Neural cell (in vitro differentiated cells): ENCODE data around the gene CARD19. TPM values are rescaled to one million over a fixed set of nuclear protein-coding genes. Genes with fewer than 3 reads are reported as not detected.

Experiments
- H2AFZ ChIP-seq: fragments of 200-600, 300-800 bp; sonication (generic), shearing (Covaris generic); 2 replicates; pipeline ENCODE4 v1.6.0; 2014; ENCODE audit warnings: low read depth, mild to moderate bottlenecking, antibody characterized with exemption, low read length, moderate library complexity
- H3F3A ChIP-seq: fragments of 200-600 bp; shearing (Covaris generic); 2 replicates; pipeline ENCODE4 v1.6.1; 2016; ENCODE audit warnings: mild to moderate bottlenecking, moderate library complexity, mixed read lengths, antibody characterized with exemption, low read length; ENCODE audit not compliant: insufficient read depth, poor library complexity, severe bottlenecking
- H3K27ac ChIP-seq: fragments of 200-600, 300-800 bp; sonication (generic), shearing (Covaris generic); 2 replicates; pipeline ENCODE4 v1.5.1; 2014; ENCODE audit warnings: mild to moderate bottlenecking, low read length, moderate library complexity
- H3K27me3 ChIP-seq: fragments of 300-800, 200-600 bp; sonication (generic), shearing (Covaris generic); 2 replicates; pipeline ENCODE4 v1.6.0; 2014; ENCODE audit warnings: mild to moderate bottlenecking, low read depth, low read length, moderate library complexity; ENCODE audit not compliant: insufficient read depth
- H3K36me3 ChIP-seq: fragments of 300-800, 200-600 bp; sonication (generic), shearing (Covaris generic); 2 replicates; pipeline ENCODE4 v1.5.1; 2014; ENCODE audit warnings: mild to moderate bottlenecking, antibody characterized with exemption, low read length, moderate library complexity; ENCODE audit not compliant: insufficient read depth
- H3K4me2 ChIP-seq: fragments of 300-800, 200-600 bp; sonication (generic), shearing (Covaris generic); 2 replicates; pipeline ENCODE4 v1.6.0; 2014; ENCODE audit warnings: mild to moderate bottlenecking, low read length
- H3K4me3 ChIP-seq: fragments of 300-800, 200-600 bp; sonication (generic), shearing (Covaris generic); 2 replicates; pipeline ENCODE4 v1.5.1; 2014; ENCODE audit warnings: mild to moderate bottlenecking, low read length, moderate library complexity
- H3K79me2 ChIP-seq: fragments of 200-600 bp; shearing (Covaris generic); replicated peaks from 2 replicates; pipeline ENCODE4 v1.6.0; 2014; ENCODE audit warnings: mild to moderate bottlenecking, low read length, moderate library complexity; ENCODE audit not compliant: insufficient read depth
- H3K9ac ChIP-seq: fragments of 300-800, 200-600 bp; sonication (generic), shearing (Covaris generic); 2 replicates; pipeline ENCODE4 v1.6.1; 2016; ENCODE audit warnings: mild to moderate bottlenecking, low read length, mixed read lengths
- H3K9me2 ChIP-seq: fragments of 200-600 bp; shearing (Covaris generic); 2 replicates; pipeline ENCODE4 v1.6.1; 2016; ENCODE audit warnings: mild to moderate bottlenecking, low read length, mixed read lengths; ENCODE audit not compliant: insufficient read depth
- H3K9me3 ChIP-seq: fragments of 200-600, 300-800 bp; sonication (generic), shearing (Covaris generic); 2 replicates; pipeline ENCODE4 v1.6.1; 2016; ENCODE audit warnings: mild to moderate bottlenecking, mixed run types, low read length, moderate library complexity, mixed read lengths
- H4K20me1 ChIP-seq: fragments of 200-600 bp; shearing (Covaris generic); 2 replicates; pipeline ENCODE4 v1.6.1; 2016; ENCODE audit warnings: mild to moderate bottlenecking, mixed run types; ENCODE audit not compliant: insufficient read depth
- CTCF ChIP-seq: fragments of 450-650 bp; IDR thresholded peaks from 2 replicates; pipeline ENCODE4 v1.5.1; 2014; ENCODE audit warnings: antibody characterized with exemption, mild to moderate bottlenecking, moderate library complexity; ENCODE audit not compliant: poor library complexity, severe bottlenecking
- EP300 ChIP-seq: fragments of 450-650 bp; conservative IDR thresholded peaks from 2 replicates; pipeline ENCODE4 v1.6.1; 2014; ENCODE audit warnings: antibody characterized with exemption, mild to moderate bottlenecking, moderate library complexity; ENCODE audit not compliant: poor library complexity, severe bottlenecking
- EZH2 ChIP-seq: fragments of 200-600, 300-800 bp; shearing (Covaris generic), sonication (generic); IDR thresholded peaks from 2 replicates; pipeline ENCODE4 v1.6.1; 2014; ENCODE audit warnings: antibody characterized with exemption, low read length, borderline replicate concordance, mild to moderate bottlenecking; ENCODE audit not compliant: insufficient read depth, poor library complexity, severe bottlenecking
- MXI1 ChIP-seq: fragments of 450-650 bp; conservative IDR thresholded peaks from 2 replicates; pipeline ENCODE4 v1.6.1; 2014; ENCODE audit warnings: antibody characterized with exemption, mild to moderate bottlenecking; ENCODE audit not compliant: poor library complexity, severe bottlenecking
- POLR2AphosphoS5 ChIP-seq: IDR thresholded peaks from 2 replicates; pipeline ENCODE4 v1.6.1; 2012
- RAD21 ChIP-seq: fragments of 450-650 bp; conservative IDR thresholded peaks from 2 replicates; pipeline ENCODE4 v1.6.1; 2014; ENCODE audit warnings: antibody characterized with exemption, mild to moderate bottlenecking, moderate library complexity
- TAF1 ChIP-seq: IDR thresholded peaks from 2 replicates; pipeline ENCODE4 v1.6.1; 2012; ENCODE audit warnings: low read depth
- polyA plus RNA-seq: library from polyadenylated mRNA; depleted of rRNA; stranded (reverse); fragments of >200 nt; gene quantifications from 2 replicates; pipeline ENCODE4 v1.2.3, GENCODE V29; 2014
- TF ChIP-seq, protein P1 (sequence below): IDR thresholded peaks from 2 replicates; pipeline ENCODE4 v1.6.1; 2012; ENCODE audit warnings: borderline replicate concordance

CARD19 gene
- polyA plus RNA-seq, 1 donor from 2014 or later: 66.7 TPM

DNA sequence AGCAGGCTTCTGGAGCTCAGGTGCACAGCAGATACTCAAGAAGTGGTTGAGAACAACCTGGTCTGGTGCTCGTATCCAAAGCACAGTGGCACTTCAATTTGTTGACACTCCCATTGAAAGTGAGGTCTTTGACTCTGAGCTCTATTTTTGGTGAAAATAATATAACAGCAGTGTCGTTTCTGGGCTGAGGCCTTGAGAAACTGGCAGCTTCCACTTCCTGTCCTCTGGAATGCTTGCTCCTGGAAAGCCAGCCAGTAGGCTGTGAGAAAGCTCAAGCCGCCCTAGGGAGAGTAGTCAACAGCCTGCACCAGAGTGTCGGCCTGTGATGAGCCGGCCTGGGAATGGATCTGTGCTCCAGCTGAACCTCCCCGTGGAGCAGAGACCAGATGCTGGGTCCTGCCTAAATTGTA lies 44.3 kb upstream of the CARD19 start:
- Histone ChIP-seq H3K36me3 (no peaks in the 10 kb centered on the region), H3K9me3 (no peaks in the 10 kb centered on the region), H3K9ac (no peak overlapping the region), H4K20me1 (no peaks in the 10 kb centered on the region), H3K27me3 (no peaks in the 10 kb centered on the region), H3K79me2 (no peaks in the 10 kb centered on the region), H3K27ac (no peak overlapping the region), H3K4me3 (no peak overlapping the region), H3K4me2 (no peak overlapping the region), H2AFZ (no peak overlapping the region), H3F3A (no peaks in the 10 kb centered on the region), H3K9me2 (no peaks in the 10 kb centered on the region)
- TF ChIP-seq EZH2 (no peak), POLR2AphosphoS5 (no peak), CTCF (no peak), TAF1 (no peak), RAD21 (no peak), MXI1 (no peak)
- TF ChIP-seq, protein P1, sequence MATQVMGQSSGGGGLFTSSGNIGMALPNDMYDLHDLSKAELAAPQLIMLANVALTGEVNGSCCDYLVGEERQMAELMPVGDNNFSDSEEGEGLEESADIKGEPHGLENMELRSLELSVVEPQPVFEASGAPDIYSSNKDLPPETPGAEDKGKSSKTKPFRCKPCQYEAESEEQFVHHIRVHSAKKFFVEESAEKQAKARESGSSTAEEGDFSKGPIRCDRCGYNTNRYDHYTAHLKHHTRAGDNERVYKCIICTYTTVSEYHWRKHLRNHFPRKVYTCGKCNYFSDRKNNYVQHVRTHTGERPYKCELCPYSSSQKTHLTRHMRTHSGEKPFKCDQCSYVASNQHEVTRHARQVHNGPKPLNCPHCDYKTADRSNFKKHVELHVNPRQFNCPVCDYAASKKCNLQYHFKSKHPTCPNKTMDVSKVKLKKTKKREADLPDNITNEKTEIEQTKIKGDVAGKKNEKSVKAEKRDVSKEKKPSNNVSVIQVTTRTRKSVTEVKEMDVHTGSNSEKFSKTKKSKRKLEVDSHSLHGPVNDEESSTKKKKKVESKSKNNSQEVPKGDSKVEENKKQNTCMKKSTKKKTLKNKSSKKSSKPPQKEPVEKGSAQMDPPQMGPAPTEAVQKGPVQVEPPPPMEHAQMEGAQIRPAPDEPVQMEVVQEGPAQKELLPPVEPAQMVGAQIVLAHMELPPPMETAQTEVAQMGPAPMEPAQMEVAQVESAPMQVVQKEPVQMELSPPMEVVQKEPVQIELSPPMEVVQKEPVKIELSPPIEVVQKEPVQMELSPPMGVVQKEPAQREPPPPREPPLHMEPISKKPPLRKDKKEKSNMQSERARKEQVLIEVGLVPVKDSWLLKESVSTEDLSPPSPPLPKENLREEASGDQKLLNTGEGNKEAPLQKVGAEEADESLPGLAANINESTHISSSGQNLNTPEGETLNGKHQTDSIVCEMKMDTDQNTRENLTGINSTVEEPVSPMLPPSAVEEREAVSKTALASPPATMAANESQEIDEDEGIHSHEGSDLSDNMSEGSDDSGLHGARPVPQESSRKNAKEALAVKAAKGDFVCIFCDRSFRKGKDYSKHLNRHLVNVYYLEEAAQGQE: no peak

- TF ChIP-seq POLR2AphosphoS5 (no peak), RAD21 (no peak), TAF1 (no peak), EP300 (no peak), EZH2 (no peak)
- H4K20me1 ChIP-seq: no peaks in the 10 kb centered on the region
- H3K4me2 ChIP-seq: no peak overlapping the region
- H3F3A ChIP-seq: no peaks in the 10 kb centered on the region
- H2AFZ ChIP-seq: no peak overlapping the region
- no peak overlapping the region for H3K9ac ChIP-seq
- no peaks in the 10 kb centered on the region for H3K27me3 ChIP-seq
- no peaks in the 10 kb centered on the region for H3K9me3 ChIP-seq
- H3K9me2 ChIP-seq: no peaks in the 10 kb centered on the region
- H3K79me2 ChIP-seq: no peaks in the 10 kb centered on the region
- no peaks in the 10 kb centered on the region for H3K36me3 ChIP-seq
- no peak overlapping the region for H3K27ac ChIP-seq
- H3K4me3 ChIP-seq: no peak overlapping the region
These were observed 43.1 kb upstream of the CARD19 start for GRCh38 chr9:93052791-93053540.
